Measurements from ENCODE around the gene ACKR2.

The ACKR2 gene

DNA sequence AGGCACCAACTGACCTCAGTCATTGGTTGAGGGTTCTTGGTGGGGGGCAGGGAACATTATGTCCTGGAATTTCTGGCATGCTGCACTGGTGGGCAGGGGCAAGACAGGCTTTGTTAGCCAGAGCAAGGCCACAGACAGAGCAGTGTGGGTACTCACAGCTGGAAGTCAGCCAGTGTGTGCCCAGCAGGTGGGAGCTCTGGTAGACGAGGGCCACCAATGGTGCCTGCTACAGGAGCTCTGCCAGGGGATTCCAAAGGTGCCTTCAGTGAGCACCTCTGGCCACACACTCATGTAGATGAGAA lies 35.1 kb downstream of the ACKR2 start:
- TF ChIP-seq CTCF (conservative IDR thresholded peaks at IDR 0.05; ENCODE audit: low read depth), result no peak
- POLR2A ChIA-PET (ENCODE audit: low non-redundant PET), result no interaction called here
- CTCF ChIA-PET, result no interaction called here
- H3K27ac ChIP-seq, result no peak overlapping the region
- no peak for DNase-seq (ENCODE audit: low spot score)

DNA sequence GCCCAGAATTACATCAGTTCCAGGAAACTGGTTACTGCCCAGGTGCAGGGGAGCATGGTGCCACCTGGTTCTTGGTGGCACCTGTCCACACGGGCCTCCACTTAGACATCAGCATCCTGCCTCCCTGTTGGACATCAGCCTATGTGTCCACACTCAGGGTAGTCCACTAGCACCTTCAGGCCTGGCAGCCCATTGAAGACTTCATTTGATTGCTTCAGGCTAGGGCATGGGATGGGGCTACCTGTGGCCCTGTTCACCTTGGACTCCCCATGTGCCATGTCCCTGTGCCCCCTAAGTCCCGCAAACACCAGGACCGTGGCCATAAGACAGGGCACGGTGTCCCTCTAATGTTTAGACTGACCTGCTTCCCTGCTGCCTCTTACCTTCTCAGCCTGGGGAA lies 35.6 kb downstream of the ACKR2 start:
- ChIA-PET CTCF (no interaction called here), POLR2A (ENCODE audit: low non-redundant PET) (no interaction called here)

GRCh38 chr3:42846685-42847522 lies 37.7 kb downstream of the ACKR2 start:
- ChIA-PET CTCF (interaction anchor here (0.5 kb wide), 1 partner anchor 289 kb away, joined by 4 read pairs; no protein-coding TSS in a partner anchor), POLR2A (ENCODE audit: low non-redundant PET) (no interaction called here)
- no peak for TF ChIP-seq CTCF (conservative IDR thresholded peaks at IDR 0.05; ENCODE audit: low read depth)
- no peak overlapping the region for H3K27ac ChIP-seq
- no peak for DNase-seq (ENCODE audit: low spot score)

More for the DNA sequence above, 35.6 kb downstream of the ACKR2 start:
- no peak for DNase-seq (ENCODE audit: low spot score)
- H3K27ac ChIP-seq, result no peak overlapping the region
- no peak for TF ChIP-seq CTCF (conservative IDR thresholded peaks at IDR 0.05; ENCODE audit: low read depth)

DNA sequence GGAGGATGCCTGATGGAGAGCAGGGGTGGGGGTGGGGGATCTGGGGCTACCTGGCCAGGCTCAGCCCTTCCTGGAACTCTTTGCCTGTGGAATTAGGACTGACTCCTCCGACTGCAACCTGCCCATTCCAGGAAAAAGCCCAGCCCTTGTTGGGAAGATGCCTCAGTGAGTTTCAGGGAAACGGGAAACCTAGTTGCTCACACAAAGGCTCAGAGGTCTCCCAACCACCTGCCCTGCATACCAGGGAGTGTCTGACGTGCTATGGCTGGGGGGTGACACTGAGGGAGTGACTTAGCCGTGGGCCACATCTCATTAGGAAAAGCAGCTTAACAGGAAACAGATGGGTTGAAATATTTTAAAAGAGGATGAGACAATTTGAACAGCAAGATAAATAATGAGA lies 38.5 kb downstream of the ACKR2 start:
- DNase-seq (ENCODE audit: low spot score), result no peak
- POLR2A ChIA-PET (ENCODE audit: low non-redundant PET), result no interaction called here
- CTCF ChIA-PET, result no interaction called here
- H3K27ac ChIP-seq, result no peak overlapping the region
- TF ChIP-seq CTCF (conservative IDR thresholded peaks at IDR 0.05; ENCODE audit: low read depth), result no peak

DNA sequence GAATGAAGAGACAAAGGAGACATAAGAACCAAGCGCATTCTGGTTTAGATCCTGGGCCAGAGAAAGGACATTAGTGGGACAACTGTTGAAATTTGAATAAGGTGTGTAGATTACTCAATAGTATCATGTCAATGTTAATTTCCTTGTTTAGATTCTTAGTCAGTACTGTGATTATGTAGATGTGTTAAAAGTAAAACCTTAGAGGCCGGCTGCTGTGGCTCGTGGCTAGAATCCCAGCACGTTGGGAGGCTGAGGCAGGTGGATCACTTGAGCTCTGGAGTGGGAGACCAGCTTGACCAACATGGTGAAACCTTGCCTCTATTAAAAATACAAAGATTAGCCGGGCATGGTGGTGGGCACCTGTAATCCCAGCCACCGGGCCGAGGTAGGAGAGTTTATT lies 39.8 kb downstream of the ACKR2 start:
- no peak overlapping the region for H3K27ac ChIP-seq
- TF ChIP-seq CTCF (conservative IDR thresholded peaks at IDR 0.05; ENCODE audit: low read depth), result no peak
- ChIA-PET CTCF (no interaction called here), POLR2A (ENCODE audit: low non-redundant PET) (no interaction called here)
- no peak for DNase-seq (ENCODE audit: low spot score)

GRCh38 chr3:42850263-42850662 lies 41.0 kb downstream of the ACKR2 start:
- ChIA-PET CTCF (no interaction called here), POLR2A (ENCODE audit: low non-redundant PET) (no interaction called here)
- no peak for TF ChIP-seq CTCF (conservative IDR thresholded peaks at IDR 0.05; ENCODE audit: low read depth)
- DNase-seq (ENCODE audit: low spot score), result no peak
- H3K27ac ChIP-seq, result no peak overlapping the region
